ENCODE measurements around the gene RETSAT. TPM values are rescaled to one million over a fixed set of nuclear protein-coding genes. Genes with fewer than 3 reads are reported as not detected.
A peak's percentile ranks its signal among the peaks of the same experiment; 100 is the strongest.
"Not testable (repeated sequence)": the region's sequence is repeated elsewhere in the genome, so short reads cannot be mapped to it uniquely, and the experiment has no call there.

Gene RETSAT
- total RNA-seq, 2 donors from 2014 or later: 37.4 to 44.3 TPM

DNA sequence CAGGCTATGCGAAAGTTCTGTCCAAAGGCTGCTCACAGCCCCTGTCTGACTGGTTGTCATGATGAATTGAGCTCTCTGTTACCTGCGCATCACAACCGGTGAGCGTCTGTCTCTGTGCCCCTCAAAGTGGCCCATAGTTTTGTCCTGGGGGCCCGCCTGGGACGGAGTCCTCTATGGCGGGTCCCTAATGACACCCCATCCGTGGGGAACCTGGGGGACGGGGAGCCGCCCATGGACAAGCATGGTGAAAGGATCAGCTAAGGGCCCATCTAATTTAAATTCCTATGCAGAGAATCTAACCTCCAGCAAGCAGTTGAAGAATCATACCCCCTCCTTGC, 714 bp upstream of the RETSAT start:
- Histone ChIP-seq H3K36me3 (peaks cover 12% of the 10 kb centered on the region), H3K27me3 (replicated peaks; ENCODE audit: insufficient read depth) (no peaks in the 10 kb centered on the region), H3K27ac (peak overlapping the region; percentile 74 to 86), H3K4me1 (ENCODE audit: control insufficient read depth in 1 of 2, low read depth in 2 of 2) (peaks cover 13 to 40% of the 10 kb centered on the region in 2 donors), H3K4me3 (peak overlapping the region; percentile 80), H3K9me3 (no peaks in the 10 kb centered on the region)
- TF ChIP-seq, protein P1, sequence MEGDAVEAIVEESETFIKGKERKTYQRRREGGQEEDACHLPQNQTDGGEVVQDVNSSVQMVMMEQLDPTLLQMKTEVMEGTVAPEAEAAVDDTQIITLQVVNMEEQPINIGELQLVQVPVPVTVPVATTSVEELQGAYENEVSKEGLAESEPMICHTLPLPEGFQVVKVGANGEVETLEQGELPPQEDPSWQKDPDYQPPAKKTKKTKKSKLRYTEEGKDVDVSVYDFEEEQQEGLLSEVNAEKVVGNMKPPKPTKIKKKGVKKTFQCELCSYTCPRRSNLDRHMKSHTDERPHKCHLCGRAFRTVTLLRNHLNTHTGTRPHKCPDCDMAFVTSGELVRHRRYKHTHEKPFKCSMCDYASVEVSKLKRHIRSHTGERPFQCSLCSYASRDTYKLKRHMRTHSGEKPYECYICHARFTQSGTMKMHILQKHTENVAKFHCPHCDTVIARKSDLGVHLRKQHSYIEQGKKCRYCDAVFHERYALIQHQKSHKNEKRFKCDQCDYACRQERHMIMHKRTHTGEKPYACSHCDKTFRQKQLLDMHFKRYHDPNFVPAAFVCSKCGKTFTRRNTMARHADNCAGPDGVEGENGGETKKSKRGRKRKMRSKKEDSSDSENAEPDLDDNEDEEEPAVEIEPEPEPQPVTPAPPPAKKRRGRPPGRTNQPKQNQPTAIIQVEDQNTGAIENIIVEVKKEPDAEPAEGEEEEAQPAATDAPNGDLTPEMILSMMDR (IDR thresholded peaks at IDR 0.05): no peak
- DNase-seq (ENCODE audit: low spot score) (no peak), ATAC-seq (ENCODE audit: insufficient number of reproducible peaks, low FRiP score, low read depth) (no peak)

DNA sequence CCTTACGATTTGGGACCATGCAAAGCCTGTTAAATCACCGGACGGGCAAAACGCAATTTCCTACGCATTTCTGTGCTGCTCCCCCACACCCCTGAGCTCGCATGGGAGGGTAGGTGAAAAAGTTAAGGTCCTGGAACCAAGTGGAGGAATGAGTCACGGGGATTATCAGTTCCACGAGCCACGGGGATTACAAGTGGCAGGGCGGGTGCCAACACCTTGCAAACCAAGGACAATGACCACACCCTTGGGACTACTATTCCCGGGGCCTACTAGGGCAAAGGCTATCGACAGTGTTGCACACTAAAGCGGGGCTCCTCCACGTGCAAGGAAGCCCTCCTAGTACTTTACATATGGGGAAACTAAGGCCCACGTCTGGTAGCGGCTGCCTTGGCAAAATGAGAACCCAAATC, 447 bp downstream of the RETSAT start:
- no peak for DNase-seq (ENCODE audit: low spot score)

DNA sequence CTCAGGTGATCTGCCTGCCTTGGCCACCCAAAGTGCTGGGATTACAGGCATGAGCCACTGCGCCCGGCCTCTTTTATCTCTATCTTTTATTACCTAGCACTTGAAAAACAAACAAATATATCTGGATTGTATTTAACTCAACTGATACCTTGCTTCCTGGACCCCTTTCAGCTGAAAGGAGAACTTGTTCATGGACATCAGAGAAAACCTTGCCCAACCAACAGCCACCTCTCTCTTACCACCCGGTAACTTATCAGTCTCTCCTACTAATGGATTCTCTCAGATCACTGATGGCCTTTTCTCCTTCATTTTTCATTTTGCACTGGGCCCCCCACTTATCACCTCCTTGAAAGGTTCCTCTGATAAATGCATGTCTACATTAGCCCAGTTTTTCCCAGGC, 6.7 kb downstream of the RETSAT start:
- DNase-seq (ENCODE audit: low spot score) (no peak), ATAC-seq (ENCODE audit: insufficient number of reproducible peaks, low FRiP score, low read depth) (no peak)
- Histone ChIP-seq H3K27me3 (replicated peaks; ENCODE audit: insufficient read depth) (no peaks in the 10 kb centered on the region), H3K27ac (no peak overlapping the region), H3K4me3 (no peak overlapping the region), H3K9me3 (no peaks in the 10 kb centered on the region), H3K4me1 (ENCODE audit: control insufficient read depth in 1 of 2, low read depth in 2 of 2) (peaks cover 0 to 9% of the 10 kb centered on the region in 2 donors), H3K36me3 (peaks cover 50% of the 10 kb centered on the region)
- TF ChIP-seq, protein P1 (IDR thresholded peaks at IDR 0.05): no peak

More for the DNA sequence above, 447 bp downstream of the RETSAT start:
- no peaks in the 10 kb centered on the region for H3K9me3 ChIP-seq
- ATAC-seq (ENCODE audit: insufficient number of reproducible peaks, low FRiP score, low read depth): no peak
- TF ChIP-seq, protein P1 (IDR thresholded peaks at IDR 0.05): no peak
- H3K36me3 ChIP-seq: peaks cover 17% of the 10 kb centered on the region
- peaks cover 13 to 40% of the 10 kb centered on the region in 2 donors for H3K4me1 ChIP-seq (ENCODE audit: control insufficient read depth in 1 of 2, low read depth in 2 of 2)
- H3K27me3 ChIP-seq (replicated peaks; ENCODE audit: insufficient read depth): no peaks in the 10 kb centered on the region
- peak overlapping the region; percentile 80 for H3K4me3 ChIP-seq
- peak overlapping the region; percentile 46 to 74 for H3K27ac ChIP-seq

DNA sequence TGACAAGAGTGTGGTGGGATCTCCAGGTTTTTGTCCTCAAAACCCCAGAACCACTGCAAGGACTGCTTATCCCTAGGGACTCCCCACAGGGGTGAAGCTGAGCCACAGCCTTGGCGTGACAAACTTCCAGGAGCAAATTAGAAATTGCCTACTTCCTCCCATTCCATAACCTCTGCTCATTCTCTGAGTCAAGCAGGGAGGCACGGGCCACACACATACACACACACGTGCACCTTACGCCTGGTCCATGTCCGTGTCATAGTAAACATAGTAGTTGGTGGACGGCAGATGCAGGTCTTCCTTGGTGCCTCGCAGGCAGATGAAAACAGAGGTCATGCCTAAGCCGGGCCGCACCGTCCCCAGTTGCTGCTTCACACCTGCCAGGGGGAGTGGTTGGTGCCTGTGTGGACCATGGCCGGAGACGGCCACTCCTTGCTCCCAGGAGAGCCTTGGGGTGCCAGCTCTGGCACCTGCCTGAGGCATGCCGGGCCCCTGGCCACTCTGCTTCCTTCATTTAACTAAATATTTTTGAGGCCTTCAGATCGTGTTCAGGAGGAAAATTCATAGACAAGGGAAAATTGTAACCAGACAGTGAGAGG, 9.9 kb downstream of the RETSAT start:
- Histone ChIP-seq H3K4me1 (ENCODE audit: control insufficient read depth in 1 of 2, low read depth in 2 of 2) (no peaks in the 10 kb centered on the region), H3K36me3 (peaks cover 37% of the 10 kb centered on the region), H3K27ac (no peak overlapping the region), H3K27me3 (replicated peaks; ENCODE audit: insufficient read depth) (no peaks in the 10 kb centered on the region), H3K9me3 (no peaks in the 10 kb centered on the region), H3K4me3 (no peak overlapping the region)
- no peak for ATAC-seq (ENCODE audit: insufficient number of reproducible peaks, low FRiP score, low read depth)
- no peak for DNase-seq (ENCODE audit: low spot score)
- TF ChIP-seq, protein P1 (IDR thresholded peaks at IDR 0.05): no peak

DNA sequence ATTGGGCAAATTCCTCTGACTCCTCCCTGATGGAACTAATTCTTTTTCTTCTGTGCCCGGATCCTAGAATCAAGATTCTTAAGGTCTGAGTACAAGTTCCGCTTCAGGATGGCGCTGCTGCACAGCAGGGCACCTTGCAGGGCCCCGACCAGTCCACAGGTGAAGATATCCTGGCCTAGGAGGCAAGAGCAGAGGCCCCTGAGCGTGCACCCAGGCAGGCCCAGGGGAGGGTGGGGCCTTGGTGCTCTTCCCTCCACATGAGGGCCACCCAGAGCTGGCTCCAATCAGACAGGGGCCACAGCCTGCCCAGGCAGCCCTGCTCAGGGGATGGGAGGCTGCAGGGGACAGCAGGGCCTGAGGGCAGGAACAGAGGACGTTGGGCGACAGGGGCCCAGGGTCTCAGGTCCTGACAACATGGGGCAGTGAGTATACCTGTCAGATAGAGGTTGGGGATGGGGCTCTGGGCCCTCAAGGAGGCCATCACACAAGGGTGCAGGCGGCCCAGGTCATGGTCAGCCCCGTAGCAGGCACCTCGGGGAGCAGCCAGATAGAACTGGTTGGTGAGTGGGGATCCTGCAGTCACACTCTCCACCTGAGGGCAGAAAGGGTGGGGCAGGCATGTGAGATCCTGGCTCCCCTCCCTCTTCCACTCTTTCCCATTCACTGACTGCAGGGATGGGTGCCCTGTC, 11.0 kb downstream of the RETSAT start:
- not testable (repeated sequence) for H3K4me3 ChIP-seq; ATAC-seq (ENCODE audit: insufficient number of reproducible peaks, low FRiP score, low read depth); H3K27me3 ChIP-seq (replicated peaks; ENCODE audit: insufficient read depth); H3K27ac ChIP-seq; H3K9me3 ChIP-seq; H3K4me1 ChIP-seq (ENCODE audit: control insufficient read depth in 1 of 2, low read depth in 2 of 2); DNase-seq (ENCODE audit: low spot score)
- peaks cover 33% of the 10 kb centered on the region for H3K36me3 ChIP-seq
